ENCODE results near the gene CBFA2T3. TPM values are rescaled to one million over a fixed set of nuclear protein-coding genes. Genes with fewer than 3 reads are reported as not detected.

The CBFA2T3 gene
- total RNA-seq, 1 experiment from 2014 or later = 2.9 TPM

DNA sequence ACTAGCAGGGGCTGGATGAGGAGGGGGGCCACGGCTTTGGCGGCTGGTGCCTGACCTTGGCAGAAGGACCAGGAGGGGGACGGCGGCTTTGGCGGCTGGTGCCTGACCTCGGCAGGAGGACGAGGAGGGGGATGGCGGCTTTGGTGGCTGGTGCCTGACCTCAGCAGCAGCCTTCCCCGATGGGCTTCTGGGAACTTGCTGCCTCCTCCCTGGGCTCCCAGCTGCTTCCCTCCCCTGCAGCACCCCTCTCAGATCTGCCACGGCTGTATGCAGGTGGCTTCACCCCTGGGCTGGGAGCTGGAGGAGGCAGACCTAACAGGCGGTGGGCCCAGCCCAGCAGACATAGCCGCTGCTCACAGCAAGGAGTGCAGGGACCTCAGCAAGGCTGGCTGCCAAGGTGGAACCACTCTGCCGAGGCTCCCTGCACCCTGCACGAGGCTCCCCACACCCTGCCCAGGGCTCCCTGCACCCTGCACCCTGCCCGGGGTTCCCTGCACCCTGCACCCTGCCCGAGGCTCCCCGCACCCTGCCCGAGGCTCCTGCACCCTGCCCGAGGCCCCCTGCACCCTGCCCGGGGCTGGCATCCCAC lies 38.4 kb upstream of the CBFA2T3 start:
- H3K9me3 Mint-ChIP-seq = peaks cover 8 to 9% of the 10 kb centered on the region in 2 experiments; a peak in 4 of 5 replicates
- H3K27ac ChIP-seq (ENCODE audit: insufficient read length, low read depth, low read length) = no peak overlapping the region
- no peak for DNase-seq
- no peak overlapping the region for H3T11ph ChIP-seq (ENCODE audit: low read length)
- H3K9ac ChIP-seq (ENCODE audit: extremely low read depth, insufficient read length, low read length) = no peak overlapping the region
- H3K4me2 ChIP-seq (ENCODE audit: insufficient read depth, insufficient read length, low read length) = no peak overlapping the region
- no peak overlapping the region for H2BK12ac ChIP-seq (ENCODE audit: insufficient read length, low read depth, low read length)
- no peak overlapping the region for H2BK15ac ChIP-seq (ENCODE audit: low read depth, low read length)
- no peak overlapping the region for H4K91ac ChIP-seq (ENCODE audit: insufficient read length, low read depth, low read length)
- H2BK20ac ChIP-seq (ENCODE audit: low read depth, low read length, poor library complexity, severe bottlenecking) = no peak overlapping the region
- H2BK5ac ChIP-seq (ENCODE audit: insufficient read length, low read length) = no peak overlapping the region
- H3K4me3 Mint-ChIP-seq = no peak overlapping the region
- H3K4ac ChIP-seq (ENCODE audit: low read depth, low read length) = no peak overlapping the region
- H3K9me3 ChIP-seq (ENCODE audit: control insufficient read depth, low read depth, low read length) = no peaks in the 10 kb centered on the region
- H3K18ac ChIP-seq (ENCODE audit: insufficient read length, low read depth, low read length) = no peak overlapping the region
- no peak overlapping the region for H2AFZ ChIP-seq (ENCODE audit: low read length)
- H3K23ac ChIP-seq (ENCODE audit: insufficient read length, low read depth, low read length) = no peak overlapping the region
- no peaks in the 10 kb centered on the region for H3K79me2 ChIP-seq (ENCODE audit: insufficient read depth, low read length)
- peaks cover 16% of the 10 kb centered on the region for H3K27me3 Mint-ChIP-seq (ENCODE audit: low read depth)
- no peak overlapping the region for H2BK120ac ChIP-seq (ENCODE audit: low read depth, low read length, poor library complexity, severe bottlenecking)
- H3K36me3 Mint-ChIP-seq (ENCODE audit: insufficient read depth in 1 of 3, low read depth in 3 of 3) = peaks cover 0 to 8% (median 0%) of the 10 kb centered on the region in 3 experiments; a peak in 2 of 7 replicates
- H3K79me1 ChIP-seq (ENCODE audit: insufficient read depth, low read depth, low read length, poor library complexity, severe bottlenecking) = no peaks in the 10 kb centered on the region
- TF ChIP-seq, protein P1, sequence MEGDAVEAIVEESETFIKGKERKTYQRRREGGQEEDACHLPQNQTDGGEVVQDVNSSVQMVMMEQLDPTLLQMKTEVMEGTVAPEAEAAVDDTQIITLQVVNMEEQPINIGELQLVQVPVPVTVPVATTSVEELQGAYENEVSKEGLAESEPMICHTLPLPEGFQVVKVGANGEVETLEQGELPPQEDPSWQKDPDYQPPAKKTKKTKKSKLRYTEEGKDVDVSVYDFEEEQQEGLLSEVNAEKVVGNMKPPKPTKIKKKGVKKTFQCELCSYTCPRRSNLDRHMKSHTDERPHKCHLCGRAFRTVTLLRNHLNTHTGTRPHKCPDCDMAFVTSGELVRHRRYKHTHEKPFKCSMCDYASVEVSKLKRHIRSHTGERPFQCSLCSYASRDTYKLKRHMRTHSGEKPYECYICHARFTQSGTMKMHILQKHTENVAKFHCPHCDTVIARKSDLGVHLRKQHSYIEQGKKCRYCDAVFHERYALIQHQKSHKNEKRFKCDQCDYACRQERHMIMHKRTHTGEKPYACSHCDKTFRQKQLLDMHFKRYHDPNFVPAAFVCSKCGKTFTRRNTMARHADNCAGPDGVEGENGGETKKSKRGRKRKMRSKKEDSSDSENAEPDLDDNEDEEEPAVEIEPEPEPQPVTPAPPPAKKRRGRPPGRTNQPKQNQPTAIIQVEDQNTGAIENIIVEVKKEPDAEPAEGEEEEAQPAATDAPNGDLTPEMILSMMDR (conservative IDR thresholded peaks at IDR 0.05) = no peak
- no peak overlapping the region for H3K14ac ChIP-seq (ENCODE audit: insufficient read depth, low read length)
- H3K4me1 Mint-ChIP-seq = peaks cover 4 to 14% of the 10 kb centered on the region in 2 experiments; a peak in 3 of 4 replicates
- no peak overlapping the region for H3K27ac Mint-ChIP-seq
- H2AK5ac ChIP-seq (ENCODE audit: insufficient read length, low read length) = no peak overlapping the region
- H3K4me1 ChIP-seq (ENCODE audit: insufficient read depth, low read length) = no peaks in the 10 kb centered on the region; the same call in 1 of the 2 replicates
- H4K8ac ChIP-seq (replicated peaks; ENCODE audit: insufficient read length, low read depth, low read length) = no peak overlapping the region
- H3K56ac ChIP-seq (ENCODE audit: insufficient read length, low read depth, low read length) = no peak overlapping the region
- no peak overlapping the region for H4K5ac ChIP-seq (ENCODE audit: insufficient read length, low read depth, low read length)
- no CpG with 5 or more reads among the region's 20 CpGs for WGBS (ENCODE audit: extremely low coverage, insufficient read length, low lambda C conversion rate)
- H3K23me2 ChIP-seq (ENCODE audit: insufficient read length, low read depth, low read length, poor library complexity, severe bottlenecking) = no peaks in the 10 kb centered on the region
- no peaks in the 10 kb centered on the region for H3K27me3 ChIP-seq (ENCODE audit: insufficient read depth, low read length)
- no peaks in the 10 kb centered on the region for H4K20me1 ChIP-seq (ENCODE audit: control insufficient read depth, insufficient read depth, insufficient read length)

All from H9 (cell line).